Measurements from ENCODE around the gene CDK19. TPM values are rescaled to one million over a fixed set of nuclear protein-coding genes. Genes with fewer than 3 reads are reported as not detected.
"Not testable (repeated sequence)": the region's sequence is repeated elsewhere in the genome, so short reads cannot be mapped to it uniquely, and the experiment has no call there.

CDK19 gene
- total RNA-seq, 4 donors from 2014 or later: 12.9 to 23.2 (median 13.2) TPM

DNA sequence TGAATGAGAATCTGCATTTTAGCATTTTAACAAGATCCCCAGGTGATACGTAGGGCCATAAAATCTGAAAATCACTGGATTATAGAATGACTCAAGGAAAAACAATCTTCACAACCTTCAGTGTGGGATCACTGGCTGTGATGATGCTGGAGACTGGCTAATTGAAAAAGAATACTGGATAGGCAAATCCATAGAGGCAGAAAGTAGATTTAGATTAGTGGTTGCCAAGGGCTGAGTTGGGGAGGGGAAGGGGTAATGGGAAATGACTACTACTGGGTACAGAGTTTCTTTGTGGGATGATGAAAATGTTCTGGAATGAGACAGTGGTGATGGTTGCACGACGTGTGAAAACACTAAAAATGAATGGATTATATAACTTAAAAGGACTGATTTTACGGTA is 84.1 kb downstream of the CDK19 start:
- no peaks in the 10 kb centered on the region for H3K9me3 ChIP-seq
- no peak for ATAC-seq
- no peaks in the 10 kb centered on the region for H3K36me3 ChIP-seq
- H3K27ac ChIP-seq: no peak overlapping the region
- TF ChIP-seq, protein P1, sequence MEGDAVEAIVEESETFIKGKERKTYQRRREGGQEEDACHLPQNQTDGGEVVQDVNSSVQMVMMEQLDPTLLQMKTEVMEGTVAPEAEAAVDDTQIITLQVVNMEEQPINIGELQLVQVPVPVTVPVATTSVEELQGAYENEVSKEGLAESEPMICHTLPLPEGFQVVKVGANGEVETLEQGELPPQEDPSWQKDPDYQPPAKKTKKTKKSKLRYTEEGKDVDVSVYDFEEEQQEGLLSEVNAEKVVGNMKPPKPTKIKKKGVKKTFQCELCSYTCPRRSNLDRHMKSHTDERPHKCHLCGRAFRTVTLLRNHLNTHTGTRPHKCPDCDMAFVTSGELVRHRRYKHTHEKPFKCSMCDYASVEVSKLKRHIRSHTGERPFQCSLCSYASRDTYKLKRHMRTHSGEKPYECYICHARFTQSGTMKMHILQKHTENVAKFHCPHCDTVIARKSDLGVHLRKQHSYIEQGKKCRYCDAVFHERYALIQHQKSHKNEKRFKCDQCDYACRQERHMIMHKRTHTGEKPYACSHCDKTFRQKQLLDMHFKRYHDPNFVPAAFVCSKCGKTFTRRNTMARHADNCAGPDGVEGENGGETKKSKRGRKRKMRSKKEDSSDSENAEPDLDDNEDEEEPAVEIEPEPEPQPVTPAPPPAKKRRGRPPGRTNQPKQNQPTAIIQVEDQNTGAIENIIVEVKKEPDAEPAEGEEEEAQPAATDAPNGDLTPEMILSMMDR (IDR thresholded peaks at IDR 0.05): no peak
- TF ChIP-seq EP300 (IDR thresholded peaks at IDR 0.05) (no peak), POLR2AphosphoS5 (IDR thresholded peaks at IDR 0.05) (no peak), POLR2A (IDR thresholded peaks at IDR 0.05) (no peak)
- no peaks in the 10 kb centered on the region for H3K27me3 ChIP-seq
- no peaks in the 10 kb centered on the region for H3K4me1 ChIP-seq
- WGBS, 2 donors (ENCODE audit: low coverage in 1 of 2): 97 to 98% methylated on average over 4 of the region's 4 CpGs
- H3K4me3 ChIP-seq: no peak overlapping the region

DNA sequence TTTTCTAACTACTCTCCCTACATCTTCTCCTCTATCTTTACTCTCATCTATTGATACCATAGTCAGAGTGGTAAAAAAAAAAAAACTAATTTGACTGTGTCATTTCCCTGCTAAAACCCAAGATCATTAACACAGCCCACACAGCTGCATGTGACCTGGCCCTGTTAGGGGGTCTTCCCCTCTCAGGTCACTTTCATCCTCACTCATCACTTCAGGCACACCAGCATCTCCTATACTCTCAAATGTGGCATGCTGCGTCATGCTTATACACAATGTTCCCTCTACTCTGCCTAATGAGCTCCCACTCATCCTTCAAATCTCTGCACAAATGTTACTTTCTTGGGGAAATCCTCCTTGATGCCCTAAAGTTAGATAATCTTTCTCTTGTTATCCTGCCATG is 86.8 kb downstream of the CDK19 start:
- Histone ChIP-seq H3K4me1 (no peaks in the 10 kb centered on the region), H3K4me3 (no peak overlapping the region), H3K36me3 (no peaks in the 10 kb centered on the region), H3K27me3 (no peaks in the 10 kb centered on the region), H3K9me3 (no peaks in the 10 kb centered on the region), H3K27ac (no peak overlapping the region)
- TF ChIP-seq, protein P1 (IDR thresholded peaks at IDR 0.05): no peak
- TF ChIP-seq EP300 (IDR thresholded peaks at IDR 0.05) (no peak), POLR2A (IDR thresholded peaks at IDR 0.05) (no peak), POLR2AphosphoS5 (IDR thresholded peaks at IDR 0.05) (no peak)
- ATAC-seq: no peak
- 90 to 100% methylated on average over 1 of the region's 1 CpG for WGBS, 2 donors (ENCODE audit: low coverage in 1 of 2)

DNA sequence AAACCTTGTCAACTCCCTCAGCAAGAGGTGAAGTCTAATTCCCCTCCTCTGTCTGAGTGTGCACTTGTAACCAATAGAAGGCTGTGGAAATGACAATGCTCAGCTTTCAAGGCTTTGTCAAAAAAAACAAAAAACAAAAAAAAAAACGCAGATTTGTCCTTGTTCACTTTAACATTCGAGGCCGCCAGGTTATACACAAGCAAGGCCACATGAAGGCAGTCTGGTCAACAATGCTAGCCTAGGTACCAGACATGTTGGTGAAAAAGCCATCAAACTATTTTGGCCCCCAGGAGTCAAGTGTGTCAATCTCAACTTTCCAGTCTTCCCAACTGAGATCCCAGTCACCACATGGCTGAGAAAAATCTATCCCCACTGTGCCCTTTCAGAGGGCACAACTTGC is 92.3 kb downstream of the CDK19 start:
- no peak overlapping the region for H3K27ac ChIP-seq
- no peaks in the 10 kb centered on the region for H3K4me1 ChIP-seq
- no peaks in the 10 kb centered on the region for H3K36me3 ChIP-seq
- no peaks in the 10 kb centered on the region for H3K9me3 ChIP-seq
- H3K27me3 ChIP-seq: no peaks in the 10 kb centered on the region
- 94% methylated on average over 3 of the region's 3 CpGs; no CpG with 5 or more reads in 1 of the 2 donors for WGBS, 2 donors (ENCODE audit: low coverage in 1 of 2)
- ATAC-seq: no peak
- TF ChIP-seq POLR2AphosphoS5 (IDR thresholded peaks at IDR 0.05): no peak
- TF ChIP-seq POLR2A (IDR thresholded peaks at IDR 0.05): no peak
- no peak for TF ChIP-seq EP300 (IDR thresholded peaks at IDR 0.05)
- TF ChIP-seq, protein P1 (IDR thresholded peaks at IDR 0.05): no peak
- no peak overlapping the region for H3K4me3 ChIP-seq

DNA sequence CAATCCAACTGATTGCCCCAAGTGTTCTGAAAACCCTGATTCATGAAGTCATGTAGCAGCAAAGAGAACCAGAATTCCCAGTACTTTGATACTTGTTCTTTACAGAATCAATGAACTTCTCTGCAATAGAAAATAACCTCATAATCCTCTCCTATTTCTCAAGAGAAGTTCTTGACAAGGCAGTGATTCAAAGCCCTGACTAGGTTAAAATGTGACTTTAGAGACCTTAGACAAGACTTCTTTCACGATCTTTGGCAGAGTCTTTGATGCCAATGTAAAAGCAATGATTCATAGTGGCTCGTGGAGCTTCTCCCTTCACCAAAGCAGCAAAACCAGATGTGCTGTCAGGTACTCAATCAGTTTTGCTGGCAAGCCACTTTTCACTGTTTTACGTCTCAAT is 95.2 kb downstream of the CDK19 start:
- no peaks in the 10 kb centered on the region for H3K4me1 ChIP-seq

DNA sequence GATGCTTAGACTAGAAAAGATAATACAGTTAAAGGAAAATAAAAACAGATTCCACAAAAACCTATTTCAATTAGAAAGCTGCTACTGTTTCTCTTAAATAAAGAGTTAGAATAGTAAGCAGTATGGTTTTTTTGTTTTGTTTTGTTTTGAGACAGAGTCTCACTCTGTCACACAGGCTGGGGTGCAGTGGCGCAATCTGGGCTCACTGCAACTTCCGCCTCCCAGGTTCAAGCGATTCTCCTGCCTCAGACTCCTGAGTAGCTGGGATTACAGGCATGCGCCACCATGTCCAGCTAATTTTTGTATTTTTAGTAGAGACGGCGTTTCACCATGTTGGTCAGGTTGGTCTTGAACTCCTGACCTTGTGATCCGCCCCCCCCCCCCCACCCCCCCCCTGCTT is 95.7 kb downstream of the CDK19 start:
- not testable (repeated sequence) for H3K27me3 ChIP-seq, H3K9me3 ChIP-seq, H3K4me1 ChIP-seq, H3K36me3 ChIP-seq, ATAC-seq, H3K4me3 ChIP-seq, H3K27ac ChIP-seq
- 86 to 100% methylated on average over 3 to 4 of the region's 7 CpGs for WGBS, 2 donors (ENCODE audit: low coverage in 1 of 2)

More for the DNA sequence above, 95.2 kb downstream of the CDK19 start:
- no peak for TF ChIP-seq POLR2A (IDR thresholded peaks at IDR 0.05)
- TF ChIP-seq EP300 (IDR thresholded peaks at IDR 0.05): no peak
- TF ChIP-seq, protein P1 (IDR thresholded peaks at IDR 0.05): no peak
- H3K27me3 ChIP-seq: no peaks in the 10 kb centered on the region
- no peaks in the 10 kb centered on the region for H3K9me3 ChIP-seq
- no peak overlapping the region for H3K4me3 ChIP-seq
- no peak for ATAC-seq
- H3K27ac ChIP-seq: no peak overlapping the region
- 74 to 90% methylated on average over 3 of the region's 3 CpGs for WGBS, 2 donors (ENCODE audit: low coverage in 1 of 2)
- no peaks in the 10 kb centered on the region for H3K36me3 ChIP-seq
